ENCODE measurements around the gene MFSD6. TPM values are rescaled to one million over a fixed set of nuclear protein-coding genes. Genes with fewer than 3 reads are reported as not detected.

Gene MFSD6
- total and polyA plus RNA-seq, 2 of the 8 experiments (the other 6 are each of a cell fraction or from before 2014, with no cell fraction given), result 1.8 to 5.1 TPM

DNA sequence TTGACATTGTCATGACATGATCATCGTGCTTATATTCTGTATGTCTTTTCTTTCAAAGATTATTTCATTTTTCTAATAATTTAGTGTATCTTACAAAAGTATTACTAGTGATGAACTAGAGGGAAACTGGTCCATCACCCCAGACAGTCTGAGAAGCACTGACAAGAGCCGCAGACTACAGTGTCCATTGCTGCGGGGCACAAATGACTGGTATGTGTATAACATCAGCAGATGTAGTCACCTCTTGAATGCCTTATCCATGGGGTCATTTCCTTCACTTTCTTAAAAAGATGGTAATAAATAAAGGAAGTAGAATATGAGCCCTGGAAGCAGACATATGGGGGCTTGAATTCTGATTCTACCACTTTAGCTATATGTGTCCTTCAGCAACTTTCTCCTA lies 96.8 kb downstream of the MFSD6 start (continued):
- no peak for TF ChIP-seq CHD7 (IDR thresholded peaks at IDR 0.05; ENCODE audit: insufficient replicate concordance, low read length)
